Epithelial cell of esophagus (primary cell): Measurements from ENCODE around the gene OTOS.

ENCODE experiments used
- DNase-seq: peaks from one replicate; pipeline ENCODE4 v3.0.0; 2010; ENCODE audit warnings: low read depth
- H3K4me3 ChIP-seq: 2 replicates; pipeline ENCODE4 v1.5.1; 2011; ENCODE audit warnings: mild to moderate bottlenecking, low read length, control low read depth
- CTCF ChIP-seq: IDR thresholded peaks from 2 replicates; pipeline ENCODE4 v1.5.1; 2011; ENCODE audit warnings: low read depth, mild to moderate bottlenecking, low read length, control low read depth, inconsistent platforms; ENCODE audit not compliant: insufficient read depth; ENCODE audit errors: missing control alignments

The OTOS gene

GRCh38 chr2:240140511-240140910, at the start of gene OTOS:
Gene OTOS, minus strand, starts transcription at chr2:240140658. Its CDS starts 332 bp downstream, at chr2:240140326.
- DNase-seq, result no peak
- no peak for TF ChIP-seq CTCF
- no peak within 1 kb of the TSS for H3K4me3 ChIP-seq

- no peak overlapping the region for H3K4me3 ChIP-seq
Measured at GRCh38 chr2:240189686-240190085, 49.2 kb upstream of the OTOS start.

GRCh38 chr2:240187989-240188590, 47.6 kb upstream of the OTOS start:
- TF ChIP-seq CTCF, result no peak
- DNase-seq, result peak; percentile 19
- H3K4me3 ChIP-seq, result no peak overlapping the region

More at GRCh38 chr2:240189686-240190085, 49.2 kb upstream of the OTOS start:
- TF ChIP-seq CTCF, result no peak
- DNase-seq, result no peak

GRCh38 chr2:240186191-240186725, 45.8 kb upstream of the OTOS start:
- no peak for DNase-seq
- TF ChIP-seq CTCF, result no peak
- no peak overlapping the region for H3K4me3 ChIP-seq

- DNase-seq, result no peak
- TF ChIP-seq CTCF, result no peak
- no peak overlapping the region for H3K4me3 ChIP-seq
Measured at GRCh38 chr2:240184656-240185055, 44.2 kb upstream of the OTOS start.

- TF ChIP-seq CTCF, result no peak
- DNase-seq, result no peak
Measured at GRCh38 chr2:240183875-240184590, 43.6 kb upstream of the OTOS start.

More at GRCh38 chr2:240183875-240184590, 43.6 kb upstream of the OTOS start:
- no peak overlapping the region for H3K4me3 ChIP-seq
